Measurements from ENCODE around the gene GTF2A2. TPM values are rescaled to one million over a fixed set of nuclear protein-coding genes. Genes with fewer than 3 reads are reported as not detected.
"Not testable (repeated sequence)": the region's sequence is repeated elsewhere in the genome, so short reads cannot be mapped to it uniquely, and the experiment has no call there.

Gene GTF2A2
- total RNA-seq, 3 donors from 2014 or later, result 20.3 to 40.7 (median 36.1) TPM

GRCh38 chr15:59647085-59647484, 10.2 kb downstream of the GTF2A2 start:
- Histone ChIP-seq H3K4me3 (no peak overlapping the region), H3K36me3 (no peaks in the 10 kb centered on the region), H3K27me3 (no peaks in the 10 kb centered on the region), H3K4me1 (no peaks in the 10 kb centered on the region), H3K27ac (no peak overlapping the region), H3K9me3 (no peaks in the 10 kb centered on the region)
- no peak for TF ChIP-seq CTCF (IDR thresholded peaks at IDR 0.05)
- TF ChIP-seq POLR2A (IDR thresholded peaks at IDR 0.05), result no peak
- TF ChIP-seq POLR2AphosphoS5 (IDR thresholded peaks at IDR 0.05), result no peak
- no peak for DNase-seq (ENCODE audit: low spot score in 2 of 2)
- intact Hi-C loops (cut with DNase I; ENCODE audit: low total_unique reads), result no loop called here

GRCh38 chr15:59646277-59646676, 11.0 kb downstream of the GTF2A2 start:
- intact Hi-C loops (cut with DNase I; ENCODE audit: low total_unique reads), result no loop called here
- Histone ChIP-seq H3K9me3 (no peaks in the 10 kb centered on the region), H3K27me3 (no peaks in the 10 kb centered on the region), H3K36me3 (no peaks in the 10 kb centered on the region), H3K4me1 (no peaks in the 10 kb centered on the region), H3K4me3 (no peak overlapping the region), H3K27ac (no peak overlapping the region)
- TF ChIP-seq CTCF (IDR thresholded peaks at IDR 0.05) (no peak), POLR2AphosphoS5 (IDR thresholded peaks at IDR 0.05) (no peak), POLR2A (IDR thresholded peaks at IDR 0.05) (no peak)
- no peak for DNase-seq (ENCODE audit: low spot score in 2 of 2)

DNA sequence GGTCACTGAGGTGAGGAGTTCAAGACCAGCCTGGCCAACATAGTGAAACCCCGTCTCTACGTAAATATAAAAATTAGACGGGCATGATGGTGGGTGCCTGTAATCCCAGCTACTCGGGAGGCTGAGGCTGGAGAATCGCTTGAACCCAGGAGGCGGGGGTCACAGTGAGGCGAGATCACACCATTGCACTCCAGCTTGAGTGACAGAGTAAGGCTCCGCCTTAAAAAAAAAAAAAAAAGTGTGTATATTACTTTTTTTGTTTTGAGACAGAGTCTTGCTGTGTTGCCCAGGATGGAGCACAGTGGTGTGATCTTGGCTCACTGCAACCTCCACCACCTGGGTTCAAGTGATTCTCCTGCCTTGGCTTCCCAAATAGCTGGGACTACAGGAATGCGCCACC, 11.5 kb downstream of the GTF2A2 start:
- DNase-seq (ENCODE audit: low spot score in 2 of 2); H3K27ac ChIP-seq; H3K4me3 ChIP-seq; H3K9me3 ChIP-seq; H3K4me1 ChIP-seq; H3K27me3 ChIP-seq; H3K36me3 ChIP-seq; intact Hi-C loops (cut with DNase I; ENCODE audit: low total_unique reads): not testable (repeated sequence)

DNA sequence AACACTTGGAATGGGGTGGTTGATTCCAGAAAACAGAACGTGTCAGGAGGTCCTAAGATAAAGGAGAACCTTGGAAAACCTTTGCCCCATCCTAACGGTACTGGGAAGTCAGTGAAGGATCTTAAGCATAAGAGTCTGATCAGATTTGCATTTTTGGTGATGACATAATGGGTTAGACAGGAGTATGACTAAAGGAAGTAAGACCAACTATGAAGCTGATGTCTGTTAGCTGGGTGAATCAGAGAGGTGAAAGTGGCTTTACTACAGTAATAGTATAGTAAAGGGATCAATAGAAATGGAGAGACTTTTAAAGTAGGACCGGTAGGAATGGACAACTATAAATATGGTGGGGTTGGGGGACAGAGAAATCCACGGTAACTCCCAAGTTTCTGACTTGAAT, 12.6 kb downstream of the GTF2A2 start:
- DNase-seq (ENCODE audit: low spot score in 2 of 2), result no peak
- H3K27ac ChIP-seq, result no peak overlapping the region
- no peaks in the 10 kb centered on the region for H3K4me1 ChIP-seq
- H3K36me3 ChIP-seq, result no peaks in the 10 kb centered on the region
- intact Hi-C loops (cut with DNase I; ENCODE audit: low total_unique reads), result no loop called here
- H3K4me3 ChIP-seq, result no peak overlapping the region
- TF ChIP-seq POLR2AphosphoS5 (IDR thresholded peaks at IDR 0.05), result no peak
- no peak for TF ChIP-seq POLR2A (IDR thresholded peaks at IDR 0.05)
- no peak for TF ChIP-seq CTCF (IDR thresholded peaks at IDR 0.05)
- no peaks in the 10 kb centered on the region for H3K27me3 ChIP-seq
- no peaks in the 10 kb centered on the region for H3K9me3 ChIP-seq

- Histone ChIP-seq H3K27ac (no peak overlapping the region), H3K4me1 (no peaks in the 10 kb centered on the region), H3K36me3 (no peaks in the 10 kb centered on the region), H3K9me3 (no peaks in the 10 kb centered on the region), H3K27me3 (no peaks in the 10 kb centered on the region), H3K4me3 (no peak overlapping the region)
- intact Hi-C loops (cut with DNase I; ENCODE audit: low total_unique reads), result no loop called here
- TF ChIP-seq POLR2AphosphoS5 (IDR thresholded peaks at IDR 0.05), result no peak
- no peak for TF ChIP-seq POLR2A (IDR thresholded peaks at IDR 0.05)
- TF ChIP-seq CTCF (IDR thresholded peaks at IDR 0.05), result no peak
- DNase-seq (ENCODE audit: low spot score in 2 of 2), result no peak
Measured at GRCh38 chr15:59642351-59642750, 15.0 kb downstream of the GTF2A2 start.

DNA sequence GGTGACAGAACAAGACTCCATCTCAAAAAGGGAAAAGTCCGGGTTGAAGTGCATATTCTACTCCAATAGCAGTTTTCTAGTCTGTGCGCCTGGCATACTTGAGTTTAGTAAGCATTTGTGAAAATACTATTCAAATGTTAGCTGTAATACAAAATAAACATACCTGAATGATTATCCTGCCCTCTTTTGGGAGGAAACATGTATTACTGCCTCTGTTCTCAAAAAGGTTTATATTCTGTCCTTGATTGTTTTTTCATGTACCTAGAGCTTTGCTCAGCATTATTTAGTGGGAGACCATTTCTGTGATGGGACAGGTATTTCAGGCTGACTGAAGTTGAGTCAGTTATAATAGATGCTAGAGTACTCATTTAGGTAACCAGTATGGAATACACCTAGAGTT, 19.8 kb downstream of the GTF2A2 start:
- H3K9me3 ChIP-seq; DNase-seq (ENCODE audit: low spot score in 2 of 2); H3K36me3 ChIP-seq; H3K4me3 ChIP-seq; intact Hi-C loops (cut with DNase I; ENCODE audit: low total_unique reads); H3K27ac ChIP-seq; H3K4me1 ChIP-seq; H3K27me3 ChIP-seq: not testable (repeated sequence)
